Panc1 (cell line): Measurements from ENCODE around the gene XYLT1. TPM values are rescaled to one million over a fixed set of nuclear protein-coding genes. Genes with fewer than 3 reads are reported as not detected.

Source experiments
- ATAC-seq: fragments of 200-7000 bp; cut with Tn5 transposase; 2 replicates; pipeline ENCODE4 v1.9.1; 2020; ENCODE audit warnings: mild to moderate bottlenecking, moderate library complexity
- BruUV-seq: library from RNA; stranded (reverse); fragments of 400-500 nt; replicated peaks from 2 replicates; lab custom pipeline; 2021; lab: Mats Ljungman, UMichigan
- CTCF ChIA-PET: fragments of 300-600 bp; sonication (Branson Sonifier 250); formaldehyde crosslinking; loops from one replicate; lab custom pipeline; 2022; ENCODE audit warnings: antibody characterized with exemption; lab: Charles Lee
- POLR2A ChIA-PET: fragments of 300-600 bp; sonication (Branson Sonifier 250); formaldehyde crosslinking; loops from one replicate; lab custom pipeline; 2022; ENCODE audit warnings: antibody characterized with exemption; lab: Charles Lee
- DNase-seq: peaks from one replicate; pipeline ENCODE4 v3.0.0-alpha.2; 2010; ENCODE audit warnings: low read depth, low spot score
- H3K27ac ChIP-seq: 2 replicates; pipeline ENCODE4 v1.5.1; 2011; ENCODE audit warnings: mild to moderate bottlenecking, low read length, inconsistent platforms
- H3K27me3 ChIP-seq: fragments of 200-500 bp; sonication (Bioruptor generic); 2 replicates; pipeline ENCODE4 v1.6.0; 2014; ENCODE audit warnings: low read length, inconsistent platforms; ENCODE audit not compliant: control insufficient read depth, insufficient read depth
- H3K36me3 ChIP-seq: fragments of 200-500 bp; sonication (Bioruptor generic); 2 replicates; pipeline ENCODE4 v1.5.1; 2014; ENCODE audit warnings: inconsistent platforms, mild to moderate bottlenecking, low read length, moderate library complexity; ENCODE audit not compliant: control insufficient read depth, insufficient read depth
- H3K4me1 ChIP-seq: 2 replicates; pipeline ENCODE4 v1.5.1; 2011; ENCODE audit warnings: inconsistent platforms, mild to moderate bottlenecking, low read length, moderate library complexity; ENCODE audit not compliant: control insufficient read depth, insufficient read depth
- H3K4me3 ChIP-seq, 2 experiments: 2 replicates each; pipeline ENCODE4 v1.5.1; 2011 to 2012; ENCODE audit warnings: low read depth in 2 of 2, low read length in 2 of 2, mild to moderate bottlenecking in 2 of 2, inconsistent platforms in 1 of 2, moderate library complexity in 1 of 2
- H3K9me3 ChIP-seq: fragments of 200-500 bp; sonication (Bioruptor generic); 2 replicates; pipeline ENCODE4 v1.5.1; 2014; ENCODE audit warnings: low read depth, mild to moderate bottlenecking, inconsistent platforms, low read length, moderate library complexity; ENCODE audit not compliant: control insufficient read depth, insufficient read depth
- POLR2AphosphoS5 ChIP-seq: IDR thresholded peaks from 2 replicates; pipeline ENCODE4 v1.6.1; 2012; ENCODE audit warnings: mild to moderate bottlenecking, low read depth, low read length, moderate library complexity
- SIN3A ChIP-seq: IDR thresholded peaks from 2 replicates; pipeline ENCODE4 v1.6.1; 2012; ENCODE audit warnings: low read depth, mild to moderate bottlenecking, low read length, moderate library complexity, borderline replicate concordance; ENCODE audit not compliant: insufficient read depth
- TCF7L2 ChIP-seq: IDR thresholded peaks from 2 replicates; pipeline ENCODE4 v1.6.1; 2011; ENCODE audit warnings: mild to moderate bottlenecking, low read depth, low read length, inconsistent platforms
- in situ Hi-C: cut with HindIII; loops from 2 replicates; pipeline ENCODE4 v1.10.0; 2016; ENCODE audit warnings: low sequenced_read_pairs, low pct_unique_long_range_greater_than_20kb
- intact Hi-C: fragments of 100-400 bp; cut with micrococcal nuclease; formaldehyde crosslinking; loops from one replicate; pipeline ENCODE4 v1.10.0; 2022; ENCODE audit not compliant: unreplicated experiment
- total RNA-seq: library from RNA; stranded (reverse); gene quantifications from one replicate; pipeline ENCODE4 v1.2.1, GENCODE V29; 2021; ENCODE audit not compliant: unreplicated experiment
- TF ChIP-seq, protein P1 (sequence below), 2 experiments: IDR thresholded peaks; 2 replicates each; pipeline ENCODE4 v1.6.1; 2011 to 2012; ENCODE audit warnings: low read depth in 2 of 2, control low read depth in 1 of 2, low read length in 1 of 2, mild to moderate bottlenecking in 1 of 2, moderate library complexity in 1 of 2; ENCODE audit not compliant: insufficient read depth in 1 of 2
- TF ChIP-seq, protein P2 (sequence below): fragments of 450-650 bp; IDR thresholded peaks from 2 replicates; pipeline ENCODE4 v1.5.1; 2017; ENCODE audit warnings: mild to moderate bottlenecking

Gene XYLT1
- total RNA-seq, 1 experiment from 2014 or later: 0.62 TPM

DNA sequence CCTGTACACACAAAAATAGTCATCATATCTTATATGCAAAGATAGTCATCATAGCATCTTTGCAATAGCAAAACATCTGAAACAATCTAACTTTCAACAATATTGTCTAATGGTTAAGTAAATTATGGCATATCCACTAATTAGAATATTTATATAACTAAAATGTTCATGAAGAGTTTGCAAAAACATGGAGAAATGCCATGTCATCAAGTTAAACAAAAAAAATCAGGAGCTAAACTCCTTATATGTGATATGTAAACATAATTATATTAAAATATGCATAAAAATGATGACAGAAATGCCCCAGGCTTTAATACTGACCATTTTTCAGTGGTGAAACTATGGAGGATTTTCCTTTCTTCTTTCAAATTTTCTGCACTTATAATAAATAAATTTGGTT, 22.3 kb upstream of the XYLT1 start:
- intact Hi-C loops: no loop called here
- POLR2A ChIA-PET: interaction anchor here (0.6 kb wide), 1 partner anchor 22 kb away, joined by 3 read pairs; no protein-coding TSS in a partner anchor
- in situ Hi-C loops: no loop called here

GRCh38 chr16:17491140-17491662, 20.4 kb upstream of the XYLT1 start:
- intact Hi-C loops (no loop called here), in situ Hi-C loops (no loop called here)
- H3K4me1 ChIP-seq: no peaks in the 10 kb centered on the region
- no TSS peak for BruUV-seq
- DNase-seq: no peak
- H3K9me3 ChIP-seq: no peaks in the 10 kb centered on the region
- ChIA-PET CTCF (no interaction called here), POLR2A (no interaction called here)
- no peak overlapping the region for H3K4me3 ChIP-seq
- ATAC-seq: no peak
- no peaks in the 10 kb centered on the region for H3K36me3 ChIP-seq
- peaks cover 2% of the 10 kb centered on the region; the same call in 1 of the 2 replicates for H3K27me3 ChIP-seq
- TF ChIP-seq, protein P1, sequence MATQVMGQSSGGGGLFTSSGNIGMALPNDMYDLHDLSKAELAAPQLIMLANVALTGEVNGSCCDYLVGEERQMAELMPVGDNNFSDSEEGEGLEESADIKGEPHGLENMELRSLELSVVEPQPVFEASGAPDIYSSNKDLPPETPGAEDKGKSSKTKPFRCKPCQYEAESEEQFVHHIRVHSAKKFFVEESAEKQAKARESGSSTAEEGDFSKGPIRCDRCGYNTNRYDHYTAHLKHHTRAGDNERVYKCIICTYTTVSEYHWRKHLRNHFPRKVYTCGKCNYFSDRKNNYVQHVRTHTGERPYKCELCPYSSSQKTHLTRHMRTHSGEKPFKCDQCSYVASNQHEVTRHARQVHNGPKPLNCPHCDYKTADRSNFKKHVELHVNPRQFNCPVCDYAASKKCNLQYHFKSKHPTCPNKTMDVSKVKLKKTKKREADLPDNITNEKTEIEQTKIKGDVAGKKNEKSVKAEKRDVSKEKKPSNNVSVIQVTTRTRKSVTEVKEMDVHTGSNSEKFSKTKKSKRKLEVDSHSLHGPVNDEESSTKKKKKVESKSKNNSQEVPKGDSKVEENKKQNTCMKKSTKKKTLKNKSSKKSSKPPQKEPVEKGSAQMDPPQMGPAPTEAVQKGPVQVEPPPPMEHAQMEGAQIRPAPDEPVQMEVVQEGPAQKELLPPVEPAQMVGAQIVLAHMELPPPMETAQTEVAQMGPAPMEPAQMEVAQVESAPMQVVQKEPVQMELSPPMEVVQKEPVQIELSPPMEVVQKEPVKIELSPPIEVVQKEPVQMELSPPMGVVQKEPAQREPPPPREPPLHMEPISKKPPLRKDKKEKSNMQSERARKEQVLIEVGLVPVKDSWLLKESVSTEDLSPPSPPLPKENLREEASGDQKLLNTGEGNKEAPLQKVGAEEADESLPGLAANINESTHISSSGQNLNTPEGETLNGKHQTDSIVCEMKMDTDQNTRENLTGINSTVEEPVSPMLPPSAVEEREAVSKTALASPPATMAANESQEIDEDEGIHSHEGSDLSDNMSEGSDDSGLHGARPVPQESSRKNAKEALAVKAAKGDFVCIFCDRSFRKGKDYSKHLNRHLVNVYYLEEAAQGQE (IDR thresholded peaks at IDR 0.05; ENCODE audit: insufficient read depth in 1 of 2, low read depth in 2 of 2, low read length in 1 of 2): no peak
- TF ChIP-seq, protein P2, sequence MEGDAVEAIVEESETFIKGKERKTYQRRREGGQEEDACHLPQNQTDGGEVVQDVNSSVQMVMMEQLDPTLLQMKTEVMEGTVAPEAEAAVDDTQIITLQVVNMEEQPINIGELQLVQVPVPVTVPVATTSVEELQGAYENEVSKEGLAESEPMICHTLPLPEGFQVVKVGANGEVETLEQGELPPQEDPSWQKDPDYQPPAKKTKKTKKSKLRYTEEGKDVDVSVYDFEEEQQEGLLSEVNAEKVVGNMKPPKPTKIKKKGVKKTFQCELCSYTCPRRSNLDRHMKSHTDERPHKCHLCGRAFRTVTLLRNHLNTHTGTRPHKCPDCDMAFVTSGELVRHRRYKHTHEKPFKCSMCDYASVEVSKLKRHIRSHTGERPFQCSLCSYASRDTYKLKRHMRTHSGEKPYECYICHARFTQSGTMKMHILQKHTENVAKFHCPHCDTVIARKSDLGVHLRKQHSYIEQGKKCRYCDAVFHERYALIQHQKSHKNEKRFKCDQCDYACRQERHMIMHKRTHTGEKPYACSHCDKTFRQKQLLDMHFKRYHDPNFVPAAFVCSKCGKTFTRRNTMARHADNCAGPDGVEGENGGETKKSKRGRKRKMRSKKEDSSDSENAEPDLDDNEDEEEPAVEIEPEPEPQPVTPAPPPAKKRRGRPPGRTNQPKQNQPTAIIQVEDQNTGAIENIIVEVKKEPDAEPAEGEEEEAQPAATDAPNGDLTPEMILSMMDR: 0 out of 2 replicates have a peak, but pooled peaks have one; percentile 3
- H3K27ac ChIP-seq: no peak overlapping the region

More for the DNA sequence above, 22.3 kb upstream of the XYLT1 start:
- BruUV-seq: no TSS peak
- H3K9me3 ChIP-seq: no peaks in the 10 kb centered on the region
- ATAC-seq (no peak), DNase-seq (no peak)
- no peak overlapping the region for H3K4me3 ChIP-seq
- no peak overlapping the region for H3K27ac ChIP-seq
- H3K4me1 ChIP-seq: no peaks in the 10 kb centered on the region
- peaks cover 2% of the 10 kb centered on the region; the same call in 1 of the 2 replicates for H3K27me3 ChIP-seq
- CTCF ChIA-PET: no interaction called here
- no peaks in the 10 kb centered on the region for H3K36me3 ChIP-seq
- TF ChIP-seq, protein P2: no peak
- TF ChIP-seq, protein P1 (IDR thresholded peaks at IDR 0.05; ENCODE audit: insufficient read depth in 1 of 2, low read depth in 2 of 2, low read length in 1 of 2): no peak
- no peak for TF ChIP-seq POLR2AphosphoS5
- TF ChIP-seq TCF7L2: no peak
- TF ChIP-seq SIN3A: no peak
